GM19467 (cell line): ENCODE measurements around the gene SPATA6.
"Not testable (repeated sequence)": the region's sequence is repeated elsewhere in the genome, so short reads cannot be mapped to it uniquely, and the experiment has no call there.

Experiments used
- ATAC-seq: cut with Tn5 transposase; IDR thresholded peaks from one replicate; pipeline ENCODE4 v1.9.1; 2021; ENCODE audit warnings: mild to moderate bottlenecking, moderate library complexity; ENCODE audit not compliant: unreplicated experiment

SPATA6 gene

GRCh38 chr1:48471691-48472576, at the start of gene SPATA6:
SPATA6 (minus strand) TSS chr1:48472204; CDS start chr1:48472008, 196 bp downstream.
- ATAC-seq, result peak; percentile 99

- ATAC-seq, result not testable (repeated sequence)
Observed at GRCh38 chr1:48519896-48520295, 47.9 kb upstream of the SPATA6 start.

DNA sequence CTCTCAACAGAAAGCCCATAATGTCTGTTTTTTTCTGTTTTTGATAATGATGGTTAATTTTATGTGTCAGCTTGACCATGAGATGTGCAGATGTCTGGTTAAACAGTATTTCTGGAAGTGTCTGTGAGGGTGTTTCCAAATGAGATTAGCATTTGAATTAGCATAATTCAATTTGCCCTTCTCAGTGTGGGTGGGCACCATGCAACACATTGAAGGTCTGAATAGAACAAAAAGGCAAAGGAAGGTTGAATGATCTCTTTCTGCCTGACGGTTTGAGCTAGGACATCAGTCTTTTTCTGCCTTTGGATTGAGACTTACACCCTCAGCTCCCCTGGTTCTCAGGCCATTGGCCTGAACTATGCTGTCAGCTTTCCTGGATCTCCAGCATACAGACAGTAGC, 34.9 kb upstream of the SPATA6 start:
- no peak for ATAC-seq

- no peak for ATAC-seq
Observed at GRCh38 chr1:48500541-48501450, 28.8 kb upstream of the SPATA6 start.

GRCh38 chr1:48499211-48499735, 27.3 kb upstream of the SPATA6 start:
- no peak for ATAC-seq

DNA sequence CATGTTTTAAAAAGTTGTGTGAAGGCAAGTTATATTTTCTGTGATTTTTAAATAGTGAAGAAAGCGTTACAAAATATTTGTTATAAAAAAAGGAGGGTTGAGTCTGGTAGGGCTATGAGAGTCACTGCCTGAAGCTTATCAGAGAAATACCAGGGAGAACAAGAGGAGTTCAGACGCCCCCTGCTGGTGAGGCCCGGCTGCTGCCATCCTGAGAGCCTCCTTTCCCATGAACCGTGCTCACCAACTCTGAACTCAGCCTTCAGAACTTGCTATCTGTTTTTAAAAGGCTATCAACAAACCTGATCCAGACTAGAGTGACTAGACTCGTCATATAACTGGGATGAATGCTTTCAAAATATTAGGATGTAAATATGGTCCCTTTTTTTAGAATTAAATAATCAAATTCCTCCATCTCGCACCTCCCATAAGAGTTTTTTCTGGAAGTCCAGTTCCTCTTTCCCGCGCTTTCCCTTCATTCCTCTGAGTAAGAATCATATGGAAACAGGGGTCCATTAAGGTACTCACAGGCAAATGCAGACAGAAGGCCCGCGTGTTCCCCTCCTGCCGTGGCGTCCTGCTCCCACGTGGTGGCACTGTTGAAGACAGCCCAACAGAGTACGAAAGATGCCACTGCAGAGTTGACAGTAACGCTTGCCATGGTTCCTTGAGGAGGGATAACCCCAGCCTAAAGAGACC, 26.2 kb upstream of the SPATA6 start:
- ATAC-seq, result peak; percentile 92

DNA sequence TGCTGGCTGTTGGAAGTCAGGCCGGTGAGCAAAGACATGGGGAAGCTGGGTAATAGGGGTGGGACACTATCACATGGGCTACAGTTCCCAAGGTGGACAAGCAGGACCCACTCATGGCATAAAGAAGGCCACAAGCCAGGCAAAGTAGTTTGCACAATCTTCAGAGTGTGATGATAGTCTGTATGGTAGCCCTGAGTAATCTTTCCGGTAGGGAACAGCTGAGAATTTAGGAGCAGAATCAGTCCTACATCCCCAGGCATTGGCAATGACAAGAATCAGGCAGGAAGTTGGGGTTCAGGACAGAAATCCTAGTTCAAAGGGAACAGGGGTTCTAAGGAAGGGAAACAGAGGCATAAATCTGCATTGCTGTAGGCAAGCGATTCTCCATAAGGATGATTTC, 23.9 kb upstream of the SPATA6 start:
- ATAC-seq, result no peak

GRCh38 chr1:48495166-48495565, 23.2 kb upstream of the SPATA6 start:
- no peak for ATAC-seq

DNA sequence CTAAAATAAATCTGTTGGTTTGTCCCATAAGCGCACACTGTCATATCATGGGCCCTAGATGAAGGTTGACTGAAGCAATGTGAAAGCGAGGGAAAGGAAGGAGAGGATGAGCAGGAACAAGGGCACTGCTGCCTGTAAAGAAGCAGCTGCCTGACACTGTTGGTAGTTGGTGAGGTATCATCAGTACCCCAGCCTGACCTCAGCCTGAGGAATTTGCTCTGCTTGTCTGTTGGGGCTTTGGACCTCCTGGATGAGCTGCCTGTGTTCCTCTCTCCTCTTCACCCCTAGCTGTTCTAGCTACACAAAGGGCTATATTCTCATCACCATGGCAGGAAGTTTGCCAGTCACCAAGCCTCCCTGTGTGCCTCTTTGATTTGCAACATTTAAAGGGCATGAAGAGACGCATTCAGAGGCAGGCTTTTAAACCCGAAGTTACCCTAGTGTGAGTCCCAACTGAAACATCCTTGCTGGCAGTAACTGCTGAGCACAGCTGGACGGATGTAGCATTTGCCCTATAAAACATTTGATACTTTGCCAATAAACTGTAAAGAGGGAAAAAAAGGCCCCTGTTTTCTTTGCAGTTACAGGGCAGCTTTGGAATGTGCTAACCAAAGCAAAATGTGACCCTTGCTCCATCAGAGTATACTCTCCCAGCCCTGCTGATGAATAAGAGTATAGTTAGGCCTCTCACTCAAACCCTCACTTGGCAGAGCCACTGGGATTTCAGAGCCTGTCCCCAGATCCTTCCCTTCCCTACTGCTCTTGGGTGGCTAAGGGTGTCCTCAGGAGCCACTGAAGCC, 22.2 kb upstream of the SPATA6 start:
- no peak for ATAC-seq

DNA sequence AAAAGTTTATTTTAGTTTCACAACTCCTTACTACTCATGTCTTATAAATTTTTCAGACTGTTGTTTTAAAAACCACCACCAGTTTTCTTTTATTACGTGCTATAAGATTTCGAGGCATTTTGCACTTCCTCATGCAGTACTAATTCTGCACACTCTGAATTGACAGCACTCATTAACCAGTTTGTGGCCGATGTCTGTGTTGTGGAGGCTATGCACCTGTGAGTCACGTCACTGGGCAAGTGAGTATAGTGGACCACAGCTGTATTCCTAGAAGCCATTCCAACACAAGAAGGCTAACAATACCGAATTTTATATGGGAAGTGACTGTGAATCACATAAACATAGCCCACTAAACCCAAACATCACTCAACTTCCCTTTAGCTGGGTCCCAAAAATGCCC, 21.0 kb upstream of the SPATA6 start:
- no peak for ATAC-seq

DNA sequence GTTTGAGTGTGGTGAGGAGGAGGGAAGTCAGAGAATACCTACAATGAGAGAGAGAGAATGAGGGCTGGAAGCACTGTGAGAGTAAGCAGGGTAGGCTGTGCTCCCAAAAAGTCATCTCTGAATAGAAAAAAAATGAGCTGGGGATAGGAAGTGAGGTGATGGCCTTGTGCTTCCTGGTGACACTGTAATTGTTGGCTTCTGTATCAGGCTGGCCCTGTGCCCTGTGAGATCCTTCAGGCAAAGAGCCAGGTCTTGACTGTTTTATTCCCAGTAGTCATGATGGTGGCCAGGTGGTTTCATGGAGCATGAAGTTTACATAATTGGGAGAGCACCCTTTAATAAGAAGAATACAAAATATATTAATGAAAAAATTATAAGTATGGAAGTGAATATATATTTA, 20.4 kb upstream of the SPATA6 start:
- ATAC-seq, result no peak

DNA sequence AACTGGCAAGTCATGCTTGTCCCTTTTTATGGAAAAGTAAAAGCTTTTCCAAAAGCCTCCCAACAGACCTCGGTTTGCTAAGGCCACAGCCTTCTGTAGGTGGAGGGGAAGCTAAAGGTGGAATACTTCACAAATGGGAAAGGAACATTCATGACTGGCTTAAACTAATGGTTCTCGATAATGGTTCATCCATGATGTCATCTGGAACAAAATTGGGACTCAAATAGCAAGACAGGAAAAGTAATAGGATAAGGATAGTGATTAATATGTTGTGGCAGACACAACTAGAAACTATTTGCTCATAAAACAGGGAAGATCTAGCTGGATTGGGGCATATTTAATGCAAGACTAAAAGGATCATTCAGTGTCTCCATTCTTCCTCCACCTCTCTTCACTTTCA, 16.7 kb upstream of the SPATA6 start:
- ATAC-seq, result no peak

DNA sequence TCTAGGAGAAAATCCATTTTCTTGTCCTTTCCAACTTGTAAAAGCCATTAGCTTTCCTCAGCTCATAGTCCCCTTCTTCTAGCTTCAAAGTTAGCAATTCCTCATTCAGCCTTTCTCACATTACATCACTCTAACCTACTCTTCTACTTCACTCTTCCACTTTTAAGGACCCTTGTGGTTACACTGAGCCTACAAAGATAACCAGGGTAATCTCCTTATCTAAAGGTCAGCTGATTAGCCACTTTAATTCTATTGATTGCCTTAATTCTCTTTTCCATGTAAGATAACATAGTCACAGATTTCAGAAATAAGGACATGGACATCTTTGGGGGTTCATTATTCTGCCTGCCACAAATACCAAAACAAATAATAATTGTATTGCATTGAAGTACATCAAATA, 8.5 kb upstream of the SPATA6 start:
- no peak for ATAC-seq

GRCh38 chr1:48480023-48480422, 8.0 kb upstream of the SPATA6 start:
- ATAC-seq, result not testable (repeated sequence)

DNA sequence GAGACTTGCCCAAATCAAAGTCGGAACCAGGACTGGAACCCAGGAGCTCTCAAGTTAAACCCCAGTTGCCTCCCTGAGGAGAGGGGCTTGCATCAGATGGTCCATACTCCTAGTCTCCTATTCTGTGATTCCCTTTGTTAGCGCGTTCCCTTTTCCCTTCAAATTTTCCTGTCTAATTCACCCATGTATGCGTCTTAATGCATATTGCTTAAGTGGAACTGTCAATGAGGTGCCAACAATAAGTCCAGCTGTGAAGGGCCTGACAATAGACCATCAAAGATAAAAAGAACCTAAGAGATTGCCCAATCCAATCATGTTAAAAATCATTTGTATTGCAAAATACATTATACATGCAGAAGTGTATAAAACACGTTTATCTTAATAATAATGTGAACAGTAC, 634 bp upstream of the SPATA6 start:
- ATAC-seq, result no peak

- ATAC-seq, result no peak
Observed at GRCh38 chr1:48470950-48471690, 884 bp downstream of the SPATA6 start.

- no peak for ATAC-seq
Observed at GRCh38 chr1:48470481-48470855, 1.5 kb downstream of the SPATA6 start.

DNA sequence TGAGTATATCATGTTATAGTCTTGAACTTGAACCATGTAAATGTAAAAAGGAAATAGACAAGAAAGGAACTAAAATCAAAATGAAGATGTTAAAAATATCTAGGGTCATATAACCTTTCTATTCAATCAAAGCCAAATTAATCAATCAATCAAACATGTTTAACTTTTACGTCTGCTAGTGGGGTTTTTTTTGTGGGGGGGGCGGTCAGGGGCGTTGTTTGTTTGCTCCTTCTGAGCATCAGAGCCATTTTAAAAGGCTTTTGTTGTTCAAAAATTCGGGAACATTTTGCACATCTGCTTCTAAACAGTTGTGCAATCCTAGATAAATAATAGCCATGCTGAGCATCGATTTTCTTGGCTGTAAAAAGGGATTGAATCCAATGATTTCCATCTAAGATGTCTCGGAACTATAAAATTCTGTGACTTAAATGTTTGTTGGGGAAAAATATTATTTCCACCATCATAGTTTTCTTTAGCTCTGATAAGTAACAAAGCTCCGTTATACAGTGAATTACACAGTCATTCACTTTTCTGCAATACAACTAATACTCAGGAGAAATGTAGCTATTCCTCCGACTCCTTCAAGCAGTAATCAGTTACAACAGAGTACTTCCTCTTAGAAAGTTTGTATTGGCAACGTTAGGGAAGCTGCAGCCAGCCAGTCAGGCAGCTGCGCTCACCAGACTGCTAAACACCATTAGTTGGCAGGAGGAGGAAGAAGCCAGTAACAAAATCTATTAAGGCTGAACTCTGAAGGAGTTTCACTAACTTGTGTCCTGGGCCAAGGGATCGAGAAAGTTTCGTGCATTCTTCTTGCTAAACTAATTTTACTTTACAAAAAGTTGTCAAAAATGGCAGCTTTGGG, 2.2 kb downstream of the SPATA6 start:
- no peak for ATAC-seq

GRCh38 chr1:48466594-48466993, 5.4 kb downstream of the SPATA6 start:
- ATAC-seq, result no peak
